Measurements from ENCODE around the gene RAB11FIP2.
"Not testable (repeated sequence)": the region's sequence is repeated elsewhere in the genome, so short reads cannot be mapped to it uniquely, and the experiment has no call there.

The RAB11FIP2 gene

GRCh38 chr10:118067389-118067788 lies 20.6 kb upstream of the RAB11FIP2 start:
- POLR2A ChIA-PET; CTCF ChIA-PET; H3K36me3 ChIP-seq (ENCODE audit: control insufficient read depth in 2 of 2, insufficient read depth in 1 of 2, low read length in 2 of 2); H3K27ac ChIP-seq (ENCODE audit: extremely low read depth, low read depth, low read length); H3K9me3 ChIP-seq (ENCODE audit: control insufficient read depth, insufficient read depth, low read depth, low read length); H3K4me1 ChIP-seq (ENCODE audit: control insufficient read depth, insufficient read depth, low read length); H3K4me3 ChIP-seq (ENCODE audit: low read depth, low read length): not testable (repeated sequence)
- TF ChIP-seq SCRT2 (tag by site-specific recombination; IDR thresholded peaks at IDR 0.05): peak; percentile 67
- TF ChIP-seq SCRT1 (tag by site-specific recombination; IDR thresholded peaks at IDR 0.05; ENCODE audit: borderline replicate concordance): peak; percentile 56; the same call in 1 of the 2 replicates

GRCh38 chr10:118062798-118063238 lies 16.1 kb upstream of the RAB11FIP2 start:
- no peaks in the 10 kb centered on the region for H3K9me3 ChIP-seq (ENCODE audit: control insufficient read depth, insufficient read depth, low read depth, low read length)
- no peak overlapping the region for H3K27ac ChIP-seq (ENCODE audit: extremely low read depth, low read depth, low read length)
- TF ChIP-seq ZNF37A (tag by site-specific recombination; IDR thresholded peaks at IDR 0.05): no peak
- no peak for TF ChIP-seq GFI1B (tag by site-specific recombination; IDR thresholded peaks at IDR 0.05)
- TF ChIP-seq ZBTB17 (tag by site-specific recombination; IDR thresholded peaks at IDR 0.05): no peak
- no peak for TF ChIP-seq ZNF302 (tag by site-specific recombination; IDR thresholded peaks at IDR 0.05; ENCODE audit: low read depth)
- no peak for TF ChIP-seq ZNF223 (tag by site-specific recombination; IDR thresholded peaks at IDR 0.05)
- TF ChIP-seq KLF16 (tag by site-specific recombination; IDR thresholded peaks at IDR 0.05): no peak
- no peak for TF ChIP-seq ZNF488 (tag by site-specific recombination; IDR thresholded peaks at IDR 0.05)
- no peak for TF ChIP-seq ZNF654 (tag by site-specific recombination; IDR thresholded peaks at IDR 0.05; ENCODE audit: low read depth)
- no peak for TF ChIP-seq PATZ1 (tag by site-specific recombination; IDR thresholded peaks at IDR 0.05)
- no peak for TF ChIP-seq ZIC2 (tag by site-specific recombination; IDR thresholded peaks at IDR 0.05)
- no peak for TF ChIP-seq ZNF449 (tag by site-specific recombination; IDR thresholded peaks at IDR 0.05)
- TF ChIP-seq ZNF311 (tag by site-specific recombination; IDR thresholded peaks at IDR 0.05; ENCODE audit: borderline replicate concordance): no peak
- no peak for TF ChIP-seq ZNF658 (tag by site-specific recombination; IDR thresholded peaks at IDR 0.05)
- no peak for TF ChIP-seq BCL6B (tag by site-specific recombination; IDR thresholded peaks at IDR 0.05)
- TF ChIP-seq ZNF2 (tag by site-specific recombination; IDR thresholded peaks at IDR 0.05): no peak
- no peak for TF ChIP-seq ZBTB26 (tag by site-specific recombination; optimal IDR thresholded peaks at IDR 0.05)
- no peak for TF ChIP-seq CTCF (tag by site-specific recombination; IDR thresholded peaks at IDR 0.05)
- H3K4me1 ChIP-seq (ENCODE audit: control insufficient read depth, insufficient read depth, low read length): no peaks in the 10 kb centered on the region
- H3K4me3 ChIP-seq (ENCODE audit: low read depth, low read length): no peak overlapping the region
- H3K36me3 ChIP-seq (ENCODE audit: control insufficient read depth in 2 of 2, insufficient read depth in 1 of 2, low read length in 2 of 2): no peaks in the 10 kb centered on the region
- POLR2A ChIA-PET: no interaction called here
- CTCF ChIA-PET: interaction anchor here (1.2 kb wide), 1 partner anchor 525 kb away, joined by 3 read pairs; no protein-coding TSS in a partner anchor
